Prostate gland (tissue), 2 donors: ENCODE data around the gene CHST11.

ENCODE experiments used
- CTCF ChIP-seq, 4 experiments: fragments of 200-600 bp in 2 of 4; fragments of 450-650 bp in 2 of 4; sonication (generic) in 2 of 4; IDR thresholded peaks; 1 replicate in 3 of 4; 2 replicates in 1 of 4; pipeline ENCODE4 v1.5.1; 2016 to 2019; ENCODE audit warnings: antibody characterized with exemption in 4 of 4, mild to moderate bottlenecking in 2 of 4, moderate library complexity in 2 of 4
- POLR2A ChIP-seq: fragments of 450-650 bp; IDR thresholded peaks from one replicate; pipeline ENCODE4 v1.6.1; 2016; ENCODE audit warnings: antibody characterized with exemption, mild to moderate bottlenecking

GRCh38 chr12:104438134-104438533, 18.6 kb upstream of the CHST11 start:
- TF ChIP-seq POLR2A (no peak), CTCF (IDR thresholded peaks at IDR 0.05) (no peak)
